Measurements from ENCODE around the gene NCK2. TPM values are rescaled to one million over a fixed set of nuclear protein-coding genes. Genes with fewer than 3 reads are reported as not detected.

NCK2 gene
- polyA plus RNA-seq, 2 of the 4 experiments (the other 2 are of a cell fraction) = 17.1 to 17.8 TPM

DNA sequence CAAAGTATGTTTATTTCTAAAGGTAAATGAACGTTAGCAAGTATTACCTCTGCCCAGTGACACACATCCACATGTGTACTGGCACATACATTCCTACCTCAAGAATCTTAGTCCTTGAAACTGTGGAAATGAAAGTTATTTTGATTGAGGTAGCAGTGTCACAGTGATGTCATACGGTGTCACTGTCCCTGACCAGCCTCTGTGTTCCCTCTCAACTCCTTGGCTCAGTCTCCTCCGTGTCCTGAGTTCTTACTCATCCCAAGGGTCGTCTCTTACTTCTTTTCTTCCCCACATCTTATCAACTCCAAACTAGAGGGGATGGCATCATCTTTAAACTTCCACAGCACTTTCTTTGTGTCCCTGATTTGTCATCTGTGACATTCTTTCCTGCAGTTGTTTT, 3.3 kb downstream of the NCK2 start:
- TF ChIP-seq TFCP2L1 (CRISPR knock-in tag; IDR thresholded peaks at IDR 0.05) = no peak
- TF ChIP-seq MAFK (IDR thresholded peaks at IDR 0.05; ENCODE audit: partially characterized antibody) = no peak
- no peak for TF ChIP-seq KDM1A (IDR thresholded peaks at IDR 0.05; ENCODE audit: low read depth)
- TF ChIP-seq, protein P1, sequence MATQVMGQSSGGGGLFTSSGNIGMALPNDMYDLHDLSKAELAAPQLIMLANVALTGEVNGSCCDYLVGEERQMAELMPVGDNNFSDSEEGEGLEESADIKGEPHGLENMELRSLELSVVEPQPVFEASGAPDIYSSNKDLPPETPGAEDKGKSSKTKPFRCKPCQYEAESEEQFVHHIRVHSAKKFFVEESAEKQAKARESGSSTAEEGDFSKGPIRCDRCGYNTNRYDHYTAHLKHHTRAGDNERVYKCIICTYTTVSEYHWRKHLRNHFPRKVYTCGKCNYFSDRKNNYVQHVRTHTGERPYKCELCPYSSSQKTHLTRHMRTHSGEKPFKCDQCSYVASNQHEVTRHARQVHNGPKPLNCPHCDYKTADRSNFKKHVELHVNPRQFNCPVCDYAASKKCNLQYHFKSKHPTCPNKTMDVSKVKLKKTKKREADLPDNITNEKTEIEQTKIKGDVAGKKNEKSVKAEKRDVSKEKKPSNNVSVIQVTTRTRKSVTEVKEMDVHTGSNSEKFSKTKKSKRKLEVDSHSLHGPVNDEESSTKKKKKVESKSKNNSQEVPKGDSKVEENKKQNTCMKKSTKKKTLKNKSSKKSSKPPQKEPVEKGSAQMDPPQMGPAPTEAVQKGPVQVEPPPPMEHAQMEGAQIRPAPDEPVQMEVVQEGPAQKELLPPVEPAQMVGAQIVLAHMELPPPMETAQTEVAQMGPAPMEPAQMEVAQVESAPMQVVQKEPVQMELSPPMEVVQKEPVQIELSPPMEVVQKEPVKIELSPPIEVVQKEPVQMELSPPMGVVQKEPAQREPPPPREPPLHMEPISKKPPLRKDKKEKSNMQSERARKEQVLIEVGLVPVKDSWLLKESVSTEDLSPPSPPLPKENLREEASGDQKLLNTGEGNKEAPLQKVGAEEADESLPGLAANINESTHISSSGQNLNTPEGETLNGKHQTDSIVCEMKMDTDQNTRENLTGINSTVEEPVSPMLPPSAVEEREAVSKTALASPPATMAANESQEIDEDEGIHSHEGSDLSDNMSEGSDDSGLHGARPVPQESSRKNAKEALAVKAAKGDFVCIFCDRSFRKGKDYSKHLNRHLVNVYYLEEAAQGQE (IDR thresholded peaks at IDR 0.05) = no peak
- no peak for TF ChIP-seq ESRRA (IDR thresholded peaks at IDR 0.05; ENCODE audit: borderline replicate concordance, low read length)
- TF ChIP-seq HOXA7 (CRISPR knock-in tag; IDR thresholded peaks at IDR 0.05) = no peak
- TF ChIP-seq E2F6 (IDR thresholded peaks at IDR 0.05; ENCODE audit: borderline replicate concordance, low read depth) = no peak
- TF ChIP-seq GATA3 (IDR thresholded peaks at IDR 0.05; ENCODE audit: borderline replicate concordance) = no peak
- TF ChIP-seq, protein P2, sequence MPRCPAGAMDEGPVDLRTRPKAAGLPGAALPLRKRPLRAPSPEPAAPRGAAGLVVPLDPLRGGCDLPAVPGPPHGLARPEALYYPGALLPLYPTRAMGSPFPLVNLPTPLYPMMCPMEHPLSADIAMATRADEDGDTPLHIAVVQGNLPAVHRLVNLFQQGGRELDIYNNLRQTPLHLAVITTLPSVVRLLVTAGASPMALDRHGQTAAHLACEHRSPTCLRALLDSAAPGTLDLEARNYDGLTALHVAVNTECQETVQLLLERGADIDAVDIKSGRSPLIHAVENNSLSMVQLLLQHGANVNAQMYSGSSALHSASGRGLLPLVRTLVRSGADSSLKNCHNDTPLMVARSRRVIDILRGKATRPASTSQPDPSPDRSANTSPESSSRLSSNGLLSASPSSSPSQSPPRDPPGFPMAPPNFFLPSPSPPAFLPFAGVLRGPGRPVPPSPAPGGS (IDR thresholded peaks at IDR 0.05) = no peak
- TF ChIP-seq, protein P3, sequence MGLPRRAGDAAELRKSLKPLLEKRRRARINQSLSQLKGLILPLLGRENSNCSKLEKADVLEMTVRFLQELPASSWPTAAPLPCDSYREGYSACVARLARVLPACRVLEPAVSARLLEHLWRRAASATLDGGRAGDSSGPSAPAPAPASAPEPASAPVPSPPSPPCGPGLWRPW (IDR thresholded peaks at IDR 0.05) = no peak
- TF ChIP-seq FOXS1 (CRISPR knock-in tag; IDR thresholded peaks at IDR 0.05) = no peak
- no peak for TF ChIP-seq RCOR1 (IDR thresholded peaks at IDR 0.05; ENCODE audit: low read depth, low read length)
- no peak for TF ChIP-seq ZNF302 (CRISPR knock-in tag; IDR thresholded peaks at IDR 0.05)
- no peak for TF ChIP-seq RAD21 (conservative IDR thresholded peaks at IDR 0.05 in 1 of 2, IDR thresholded peaks at IDR 0.05 in 1 of 2)
- no peak for TF ChIP-seq NR3C1 (IDR thresholded peaks at IDR 0.05)
- TF ChIP-seq HOXB13 (CRISPR knock-in tag; IDR thresholded peaks at IDR 0.05; ENCODE audit: low read depth) = no peak
- TF ChIP-seq FOSB (CRISPR knock-in tag; IDR thresholded peaks at IDR 0.05) = no peak
- TF ChIP-seq CBX8 (IDR thresholded peaks at IDR 0.05) = no peak
- no peak overlapping the region for H3K4me2 ChIP-seq
- no peak for FAIRE-seq
- no peak for DNase-seq (ENCODE audit: low read depth in 1 of 2, low spot score in 1 of 2)
- ChIA-PET CTCF (no interaction called here), POLR2A (no interaction called here)
- no peak overlapping the region for H3K4me3 ChIP-seq
- no peaks in the 10 kb centered on the region for H3K9me3 ChIP-seq
- H3K4me1 ChIP-seq = peaks cover 11% of the 10 kb centered on the region; the same call in 2 of the 3 replicates
- H3K27ac ChIP-seq = no peak overlapping the region
- 86% methylated on average over 4 of the region's 4 CpGs for WGBS (ENCODE audit: missing lambda C conversion rate)
- ATAC-seq = no peak

- Histone ChIP-seq H3K9me3 (no peaks in the 10 kb centered on the region), H3K4me2 (no peak overlapping the region), H3K4me1 (peaks cover 11% of the 10 kb centered on the region; the same call in 2 of the 3 replicates), H3K4me3 (no peak overlapping the region), H3K27ac (no peak overlapping the region)
- no peak for FAIRE-seq
- ChIA-PET POLR2A (no interaction called here), CTCF (interaction anchor here (1.8 kb wide), 1 partner anchor 22 kb away, joined by 4 read pairs; no protein-coding TSS in a partner anchor)
- TF ChIP-seq EHMT2 (IDR thresholded peaks at IDR 0.05; ENCODE audit: low read depth) = no peak
- TF ChIP-seq SREBF2 (IDR thresholded peaks at IDR 0.05) = no peak
- no peak for TF ChIP-seq HOXB13 (CRISPR knock-in tag; IDR thresholded peaks at IDR 0.05; ENCODE audit: low read depth)
- no peak for TF ChIP-seq KDM5A (IDR thresholded peaks at IDR 0.05)
- no peak for ATAC-seq
- WGBS (ENCODE audit: missing lambda C conversion rate) = 90% methylated on average over 1 of the region's 1 CpG
- no peak for DNase-seq (ENCODE audit: low read depth in 1 of 2, low spot score in 1 of 2)
Measured at GRCh38 chr2:105748566-105748965, 3.9 kb downstream of the NCK2 start.

Data from A549 (cell line).